GM18951 (cell line): Measurements from ENCODE around the gene LRRC4C.

Source experiments
- POLR2A ChIP-seq: IDR thresholded peaks from 4 replicates; pipeline ENCODE4 v1.6.1; 2011; ENCODE audit warnings: mild to moderate bottlenecking; ENCODE audit not compliant: insufficient read length, insufficient read depth; ENCODE audit errors: extremely low read depth
- in situ Hi-C: fragments of 300-500 bp; cut with MboI; formaldehyde crosslinking; loops from one replicate; pipeline ENCODE4 v1.12.0; 2022; ENCODE audit warnings: low sequenced_read_pairs, mixed read lengths, inconsistent platforms; ENCODE audit not compliant: unreplicated experiment

The LRRC4C gene

DNA sequence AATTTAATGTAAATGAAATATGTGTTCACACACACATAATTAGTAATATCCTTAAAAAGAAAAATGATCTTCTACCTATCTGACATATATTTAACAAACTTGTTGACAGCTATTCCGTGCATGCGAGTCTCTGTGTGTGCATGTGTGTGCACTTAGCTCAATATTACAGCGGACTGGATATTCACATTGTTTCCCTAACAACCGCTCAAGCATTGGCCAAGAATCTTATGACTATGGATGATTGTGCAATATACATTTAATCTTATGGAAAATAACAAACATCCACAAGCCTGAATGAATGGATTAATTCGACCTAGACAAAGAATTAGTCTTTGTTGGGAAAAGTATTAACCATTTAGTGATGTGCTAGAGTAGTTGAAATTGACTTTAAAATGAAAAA lies 1078.6 kb downstream of the LRRC4C start:
- in situ Hi-C loops = no loop called here
- no peak for TF ChIP-seq POLR2A

DNA sequence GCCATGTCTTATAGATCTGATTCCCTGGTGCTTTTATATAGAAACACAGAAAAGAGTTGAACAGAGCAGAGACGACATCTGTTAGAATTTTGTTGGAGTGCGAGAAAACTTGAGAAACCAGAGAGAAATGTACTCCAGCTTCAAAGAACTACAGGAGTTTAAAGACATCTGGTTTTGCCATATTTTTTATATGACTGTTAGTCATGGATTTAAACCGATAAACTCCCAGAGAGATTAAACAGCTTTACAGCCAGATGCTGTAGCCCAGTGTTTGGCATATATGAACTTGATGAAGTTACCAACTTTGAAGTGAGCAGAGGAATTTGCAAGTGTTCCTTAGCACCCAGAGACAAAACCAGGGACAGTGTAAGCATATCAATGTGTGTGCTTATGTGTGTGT lies 1083.1 kb downstream of the LRRC4C start:
- TF ChIP-seq POLR2A = no peak
- in situ Hi-C loops = no loop called here

DNA sequence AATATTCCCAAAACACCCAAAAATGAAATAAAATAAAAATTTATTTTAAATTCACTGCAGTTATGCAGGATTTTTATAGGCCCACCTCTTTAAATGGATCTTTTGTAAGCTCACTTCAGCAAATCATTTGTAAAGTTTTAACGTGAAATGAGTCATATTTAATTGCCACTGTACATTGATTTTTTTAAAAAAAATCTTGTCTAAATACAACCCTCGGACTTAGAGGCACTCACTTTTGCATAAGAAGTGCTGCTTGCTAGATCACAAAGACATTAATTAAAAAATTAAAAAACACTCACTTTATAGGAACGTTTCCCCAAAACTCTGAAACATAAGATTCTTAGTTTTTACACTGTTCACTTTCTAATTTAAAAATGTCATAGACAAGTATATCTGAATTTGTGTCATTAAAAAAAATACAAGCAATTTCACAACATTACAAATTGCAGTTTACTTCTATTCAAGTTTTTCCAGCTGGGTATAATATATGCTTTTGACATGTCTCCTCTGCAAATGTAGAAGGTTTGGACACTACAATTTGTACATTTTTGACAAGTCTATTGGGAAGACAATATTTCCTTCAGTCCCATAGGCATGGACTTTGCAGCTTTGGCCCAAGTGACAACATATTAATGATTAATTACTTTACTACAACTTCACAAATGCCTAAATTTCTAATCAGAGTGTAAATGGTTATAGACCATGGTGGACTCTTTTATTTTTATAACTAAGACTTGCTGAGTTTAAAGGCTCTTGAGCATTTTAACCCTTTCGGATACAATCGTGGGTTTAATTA lies 1088.4 kb downstream of the LRRC4C start:
- TF ChIP-seq POLR2A = no peak
- in situ Hi-C loops = no loop called here

DNA sequence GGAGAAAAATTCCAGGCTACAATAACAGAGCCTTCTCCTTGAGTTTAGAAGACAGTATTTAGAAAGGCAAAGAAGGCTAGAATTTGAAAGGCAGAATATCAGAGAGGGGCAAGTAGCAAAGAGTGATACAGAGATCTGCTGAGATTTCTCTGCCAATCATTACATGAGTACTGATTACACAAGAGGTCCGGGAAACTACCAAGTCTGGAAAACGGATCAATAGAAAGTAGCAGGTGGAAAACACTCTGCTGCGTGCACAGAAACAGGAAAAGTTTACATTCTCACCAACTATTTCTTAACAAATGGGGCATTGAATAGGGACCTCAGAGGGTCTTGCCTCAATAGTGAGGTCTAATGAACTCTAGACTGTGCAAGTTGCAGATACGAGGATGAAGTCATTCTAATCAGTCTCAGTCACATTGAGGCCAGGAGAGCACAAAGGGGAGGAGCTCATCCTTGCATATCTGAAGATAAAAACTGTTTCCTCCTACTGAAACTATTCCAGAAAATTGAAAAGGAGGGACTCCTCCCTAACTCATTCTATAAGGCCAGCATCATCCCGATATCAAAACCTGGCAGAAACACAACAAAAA lies 1099.2 kb downstream of the LRRC4C start:
- no peak for TF ChIP-seq POLR2A
- in situ Hi-C loops = no loop called here

DNA sequence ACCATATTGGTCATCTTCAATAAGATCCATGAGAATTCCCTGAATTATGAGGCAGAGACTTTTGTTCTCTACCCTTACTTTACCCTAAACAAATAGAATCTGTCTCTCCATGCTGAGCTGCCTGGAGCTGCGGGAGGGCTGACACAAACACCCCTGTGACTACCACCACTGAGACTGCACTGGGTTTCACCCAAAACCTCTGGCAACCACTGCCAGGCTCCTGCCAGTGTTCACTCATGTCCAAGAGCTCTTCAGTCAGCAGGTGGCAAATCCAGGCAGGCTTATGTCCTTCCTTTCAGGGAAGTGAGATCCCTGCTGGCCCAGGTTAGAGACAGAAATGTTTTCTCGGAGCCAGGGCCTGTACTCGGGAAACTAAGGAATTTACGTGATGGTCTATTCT lies 1105.3 kb downstream of the LRRC4C start:
- TF ChIP-seq POLR2A = no peak
- in situ Hi-C loops = no loop called here

DNA sequence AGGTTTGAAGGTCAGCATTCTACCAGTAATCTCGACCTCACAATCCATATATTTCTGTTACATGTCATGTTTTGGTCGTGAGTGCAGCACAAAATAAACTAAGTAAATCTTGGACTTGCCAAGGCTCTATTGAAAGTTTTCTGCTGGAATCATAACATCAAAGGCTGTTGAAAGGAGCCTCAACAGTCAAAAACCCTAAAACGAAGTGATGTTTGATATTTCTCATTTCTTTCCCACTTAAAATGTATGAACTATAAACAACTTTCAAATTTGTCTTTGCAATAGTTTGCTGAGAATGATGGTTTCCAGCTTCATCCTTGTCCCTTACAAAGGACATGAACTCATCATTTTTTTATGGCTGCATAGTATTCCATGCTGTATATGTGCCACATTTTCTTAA lies 1118.5 kb downstream of the LRRC4C start:
- in situ Hi-C loops = no loop called here
- TF ChIP-seq POLR2A = no peak

DNA sequence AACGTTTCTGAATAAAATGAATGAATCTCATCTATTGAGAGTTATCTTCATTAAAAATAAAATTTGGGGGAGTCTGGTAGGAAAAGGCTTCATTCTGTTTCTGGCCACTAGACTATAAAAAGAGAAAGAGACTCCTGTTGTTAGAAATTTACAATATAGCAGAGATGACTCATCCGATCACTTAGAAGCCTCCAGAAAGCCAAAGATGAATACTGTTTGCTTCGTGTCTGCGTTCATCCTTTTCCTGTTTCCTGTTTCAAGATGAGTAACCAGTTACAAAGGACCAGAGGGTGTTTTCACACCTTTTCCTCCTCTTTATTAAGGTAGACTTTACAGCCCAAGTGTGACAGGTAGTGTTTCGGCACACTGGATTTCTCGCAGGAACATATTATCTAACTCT lies 1120.7 kb downstream of the LRRC4C start:
- in situ Hi-C loops = no loop called here
- no peak for TF ChIP-seq POLR2A

DNA sequence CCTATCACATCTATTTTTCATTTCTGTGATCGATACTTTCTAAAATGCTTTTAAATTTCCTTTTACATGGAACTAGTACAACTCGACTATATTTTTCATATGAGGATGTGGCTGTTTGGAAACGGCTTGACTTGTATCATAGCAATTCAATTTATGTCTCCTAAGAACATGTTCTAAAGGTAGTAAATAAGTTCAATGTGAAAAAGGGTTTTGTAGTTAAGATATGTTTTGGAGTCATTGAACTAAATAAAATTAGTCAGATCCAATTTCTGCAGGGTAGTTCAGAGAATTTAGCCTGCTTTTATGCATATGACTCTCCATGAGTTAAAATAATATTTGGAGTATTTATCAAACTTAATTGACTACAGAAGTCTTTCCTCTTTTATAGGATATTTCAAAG lies 1121.4 kb downstream of the LRRC4C start:
- no peak for TF ChIP-seq POLR2A

DNA sequence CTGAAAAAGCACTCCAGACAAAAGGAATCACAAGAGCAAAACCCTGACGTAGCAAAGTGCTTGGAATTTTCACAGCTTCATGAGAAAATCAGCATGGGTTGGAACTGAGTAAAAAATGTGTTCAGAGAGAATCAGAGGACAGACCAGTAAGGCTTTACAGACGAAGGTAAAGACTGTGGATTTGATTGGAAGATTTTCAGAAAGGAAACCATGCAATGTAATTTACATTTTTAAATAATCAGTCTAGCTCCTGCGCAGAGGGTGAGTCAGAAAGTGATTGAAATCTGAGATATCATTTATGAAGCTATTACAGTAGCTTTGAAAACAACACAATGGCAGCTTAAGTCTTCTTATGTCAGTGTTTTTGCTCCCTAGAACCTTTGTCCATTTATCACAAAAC lies 1122.3 kb downstream of the LRRC4C start:
- no peak for TF ChIP-seq POLR2A
- in situ Hi-C loops = no loop called here

More for the DNA sequence above, 1121.4 kb downstream of the LRRC4C start:
- in situ Hi-C loops = no loop called here

DNA sequence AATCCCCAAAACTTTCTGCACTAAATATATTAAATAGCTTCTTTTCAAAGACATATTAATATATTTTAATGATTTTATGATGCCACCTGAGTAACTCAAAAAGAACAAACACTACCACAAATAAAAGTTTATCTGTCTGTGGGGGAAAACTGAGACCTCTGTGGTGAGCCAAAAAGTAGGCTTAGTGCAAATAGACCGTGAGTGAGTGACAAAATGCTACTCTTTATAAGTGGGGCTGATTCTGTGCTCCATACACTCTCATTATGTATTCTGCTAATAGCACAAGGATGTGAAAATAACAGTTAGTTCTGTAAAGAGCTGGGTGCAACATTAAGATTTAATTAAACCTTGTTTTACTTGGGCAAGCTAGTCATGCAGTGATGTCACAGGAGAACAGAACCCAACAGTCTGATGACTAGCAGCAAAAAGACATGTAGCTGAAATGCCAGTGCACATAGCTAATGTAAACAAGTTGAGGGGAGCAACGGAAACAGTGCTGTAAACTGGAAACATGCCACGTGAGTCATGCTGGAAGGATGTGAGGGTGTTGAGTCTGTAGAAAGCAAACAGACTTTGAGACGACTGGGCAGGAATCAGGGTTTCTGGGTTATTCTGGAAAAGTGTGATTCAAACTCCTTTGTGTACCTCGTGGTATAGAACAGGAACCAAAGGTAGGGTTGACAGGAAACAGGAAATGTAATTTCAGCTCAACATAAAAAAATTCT lies 1130.4 kb downstream of the LRRC4C start:
- TF ChIP-seq POLR2A = no peak
- in situ Hi-C loops = no loop called here

DNA sequence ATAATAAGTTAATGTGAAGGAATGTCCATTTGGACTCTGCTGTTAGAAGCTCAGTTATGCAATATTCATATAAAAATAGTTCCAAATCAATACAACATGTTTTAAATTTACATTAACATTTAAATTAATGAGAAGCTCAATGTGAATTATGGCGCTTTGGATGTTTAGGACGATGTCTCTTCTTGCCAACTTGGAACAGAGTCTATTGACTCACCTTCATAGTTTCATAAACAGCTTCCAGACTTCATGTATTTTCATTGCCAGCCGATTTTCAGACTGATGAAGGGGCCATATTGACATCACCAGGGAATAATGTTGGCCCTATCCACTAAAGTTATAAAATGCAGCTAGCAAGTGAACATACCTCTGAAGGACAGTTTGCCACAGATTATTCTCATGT lies 1136.2 kb downstream of the LRRC4C start:
- TF ChIP-seq POLR2A = no peak
- in situ Hi-C loops = no loop called here

DNA sequence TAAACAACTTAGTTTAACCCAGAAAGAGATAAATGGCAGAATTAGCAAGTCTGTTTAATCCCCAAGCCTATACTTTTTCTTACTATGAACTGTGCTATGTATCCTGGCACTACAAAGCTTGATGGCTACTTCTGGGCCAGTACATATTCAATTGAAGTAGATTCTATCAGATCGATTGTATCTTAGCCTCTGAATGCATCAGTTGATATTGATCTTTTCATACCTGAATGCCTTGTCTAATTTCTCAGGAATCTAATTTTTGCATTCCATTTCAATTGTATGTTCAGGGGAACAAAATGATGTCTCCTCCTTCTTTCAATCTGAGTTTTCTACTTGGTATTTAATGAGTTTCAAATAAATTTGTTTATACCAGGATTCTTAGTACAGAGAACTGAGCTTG lies 1137.9 kb downstream of the LRRC4C start:
- in situ Hi-C loops = no loop called here
- TF ChIP-seq POLR2A = no peak

DNA sequence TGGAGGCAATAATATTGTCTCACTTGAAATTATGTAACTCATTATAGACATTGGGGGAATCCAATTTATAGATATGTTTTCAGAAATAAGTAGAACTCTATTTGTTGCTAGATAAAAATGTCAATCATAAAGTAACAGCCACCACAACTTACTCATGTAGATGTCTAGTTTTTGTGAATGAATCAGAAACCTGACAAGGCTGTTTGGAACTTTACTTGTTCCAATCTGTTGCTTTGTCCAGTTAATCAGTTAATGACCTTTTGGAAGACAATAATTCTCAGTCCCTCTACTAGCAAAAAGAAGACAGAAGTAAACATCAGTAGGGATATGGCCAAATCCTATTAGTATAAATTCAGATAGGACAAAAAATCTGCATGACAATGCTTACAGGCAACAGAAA lies 1143.3 kb downstream of the LRRC4C start:
- TF ChIP-seq POLR2A = no peak
- in situ Hi-C loops = no loop called here

DNA sequence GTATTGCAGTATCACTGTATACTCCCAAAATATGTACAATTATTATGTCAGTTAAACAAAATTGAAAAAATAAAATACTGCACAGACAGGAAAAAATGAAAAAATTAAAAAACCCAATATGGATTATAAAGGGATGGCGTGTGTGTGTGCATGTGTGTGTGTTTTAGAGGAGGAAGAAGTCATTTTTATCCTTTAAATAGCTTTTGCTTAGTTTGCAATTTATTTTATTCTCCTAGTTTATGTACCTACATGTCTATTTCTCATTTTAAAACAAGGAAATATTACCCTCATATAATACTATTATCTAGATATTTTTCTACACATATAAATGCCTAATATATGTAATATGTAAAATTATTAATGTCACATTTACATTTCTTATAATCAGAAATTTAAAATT lies 1144.3 kb downstream of the LRRC4C start:
- TF ChIP-seq POLR2A = no peak
- in situ Hi-C loops = no loop called here
